HG03060 (cell line): ENCODE results near the gene SLC45A1.

Experiments
- ATAC-seq: cut with Tn5 transposase; IDR thresholded peaks from one replicate; pipeline ENCODE4 v1.9.1; 2021; ENCODE audit warnings: low read depth, moderate number of reproducible peaks; ENCODE audit not compliant: unreplicated experiment

Gene SLC45A1

DNA sequence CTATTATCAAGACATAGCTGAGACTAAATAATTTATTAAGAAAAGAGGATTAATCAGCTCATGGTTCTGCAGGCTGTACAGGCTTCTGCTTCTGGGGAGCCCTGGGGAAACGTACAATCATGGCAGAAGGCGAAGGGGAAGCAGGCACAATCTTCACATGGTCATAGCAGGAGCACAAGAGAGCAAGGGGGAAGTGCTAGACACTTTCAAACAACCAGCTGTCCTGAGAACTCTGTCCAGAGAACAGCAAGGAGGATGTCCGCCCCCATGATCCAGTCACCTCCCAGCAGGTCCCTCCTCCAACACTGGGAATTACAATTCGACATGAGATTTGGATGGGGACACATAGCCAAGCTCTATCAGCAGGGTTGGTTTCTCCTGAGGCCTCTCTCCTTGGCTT lies 10.3 kb upstream of the SLC45A1 start:
- no peak for ATAC-seq

GRCh38 chr1:8311068-8311718 lies 6.7 kb upstream of the SLC45A1 start:
- no peak for ATAC-seq

DNA sequence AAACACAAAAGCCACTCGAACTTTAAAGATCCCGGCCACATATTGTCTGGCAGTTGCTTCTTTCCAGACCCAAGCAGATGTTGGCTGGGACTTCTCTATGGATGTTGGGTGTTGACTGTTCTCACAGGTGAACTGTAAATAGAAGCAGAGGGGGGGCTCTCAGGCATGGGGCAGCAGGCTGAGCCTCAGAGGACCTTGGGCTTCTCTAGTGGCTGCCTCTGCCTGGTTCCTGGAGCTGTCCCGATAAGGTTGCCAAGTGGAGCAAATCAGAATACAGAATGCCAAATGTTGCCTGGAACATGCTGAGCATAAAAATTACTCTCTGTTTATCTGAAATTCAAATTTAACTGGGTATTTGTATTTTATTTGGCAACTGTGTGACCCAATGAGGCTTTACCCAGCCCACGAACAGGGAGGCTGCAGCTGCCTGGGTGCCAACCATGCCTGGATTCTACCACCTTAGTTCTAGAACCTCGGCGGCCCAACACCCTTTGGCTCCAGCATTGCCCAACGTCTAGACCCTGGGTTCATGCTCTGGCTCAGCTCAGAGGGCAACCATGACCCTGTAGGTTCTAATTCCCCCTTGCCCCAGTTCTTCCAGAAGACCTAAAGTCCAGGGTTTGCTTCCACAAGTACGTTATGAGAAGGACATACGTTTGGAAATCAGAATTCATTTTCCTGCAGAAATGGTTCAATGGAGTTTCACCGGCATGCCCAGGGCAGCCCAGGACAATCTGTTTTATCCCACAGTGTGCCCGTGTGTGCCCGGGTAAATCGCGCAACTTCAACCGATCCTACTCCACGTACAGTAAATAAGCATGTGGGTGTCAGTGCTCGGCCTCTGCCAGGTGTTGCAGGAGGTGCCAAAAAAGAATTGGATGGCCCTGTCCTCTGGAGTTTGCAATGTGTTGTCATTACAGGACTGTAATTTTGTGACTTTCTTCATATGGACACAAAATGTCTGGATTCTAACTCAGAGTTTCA lies 5.4 kb upstream of the SLC45A1 start:
- ATAC-seq: no peak

- ATAC-seq: no peak
These were observed 4.7 kb upstream of the SLC45A1 start for GRCh38 chr1:8313231-8313630.

DNA sequence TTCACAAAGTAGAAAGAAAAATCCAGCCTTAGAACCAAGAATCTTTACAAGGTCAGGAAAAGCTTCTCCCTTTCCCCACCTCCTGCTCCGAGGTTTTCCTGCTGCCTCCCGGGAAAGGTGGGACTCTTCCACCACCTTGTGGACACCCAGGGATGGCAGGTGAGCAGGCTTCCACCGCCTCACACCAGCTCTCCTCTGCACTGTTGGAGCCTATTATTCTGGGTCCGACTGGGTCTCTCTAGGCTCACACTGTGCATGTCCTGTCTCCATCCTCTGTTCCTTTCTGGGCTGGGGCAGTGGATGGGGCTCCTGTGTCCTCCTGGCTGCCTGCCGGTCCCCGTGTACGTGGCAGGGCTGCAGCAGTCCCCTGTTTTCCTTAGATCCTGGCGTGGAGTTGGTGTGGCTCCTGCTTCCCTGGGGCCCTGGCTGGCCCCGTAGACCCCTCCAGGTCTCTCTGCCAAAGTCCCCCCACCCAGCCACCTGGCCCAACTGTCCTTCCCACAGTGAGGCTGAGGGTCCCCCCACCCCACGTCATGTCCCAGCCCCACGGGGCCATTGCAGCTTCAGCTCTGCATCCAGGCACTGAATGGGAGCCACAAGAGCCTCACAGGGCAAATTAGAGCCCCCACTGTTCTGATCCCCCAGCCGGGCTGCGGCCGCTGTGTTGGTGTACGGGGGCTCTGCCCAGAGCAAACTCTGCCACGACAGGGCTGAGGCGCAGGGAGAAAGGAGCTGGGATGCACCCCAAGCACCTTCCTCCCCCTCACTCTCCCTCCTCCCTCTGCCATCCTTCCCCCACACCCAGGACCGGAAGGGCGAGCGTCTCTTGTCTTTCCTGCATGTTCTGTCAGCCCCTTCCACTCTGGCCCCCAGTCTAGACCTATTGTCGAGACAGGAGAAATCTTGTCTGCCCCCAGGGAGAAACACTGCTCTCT lies 3.3 kb upstream of the SLC45A1 start:
- no peak for ATAC-seq

GRCh38 chr1:8315573-8316475 lies 2.1 kb upstream of the SLC45A1 start:
- no peak for ATAC-seq

DNA sequence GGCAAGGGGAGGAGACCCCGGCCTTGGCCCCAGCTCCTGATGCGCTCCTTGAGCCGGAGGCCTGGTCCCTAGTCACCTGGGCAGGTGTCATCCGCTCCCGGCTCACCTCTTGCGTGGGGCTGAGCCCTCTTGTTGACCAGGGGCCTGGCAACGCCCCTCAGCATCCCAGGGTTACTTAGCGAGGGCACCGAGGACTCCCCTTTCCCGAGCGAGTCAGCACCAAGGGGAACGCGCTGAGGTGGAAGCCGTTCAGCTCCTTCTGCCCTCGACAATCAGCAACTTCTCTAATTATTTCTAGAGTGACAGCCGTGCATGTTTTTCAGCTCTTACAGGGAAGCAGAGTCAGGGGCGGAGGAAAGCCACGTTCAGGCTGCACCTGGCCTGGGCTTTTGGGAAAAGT lies 522 bp downstream of the SLC45A1 start:
- no peak for ATAC-seq

- no peak for ATAC-seq
These were observed 3.7 kb downstream of the SLC45A1 start for GRCh38 chr1:8321612-8322011.

- ATAC-seq: no peak
These were observed 5.8 kb downstream of the SLC45A1 start for GRCh38 chr1:8323706-8324105.

GRCh38 chr1:8324176-8324810 lies 6.4 kb downstream of the SLC45A1 start:
- no peak for ATAC-seq

GRCh38 chr1:8325771-8326170 lies 7.9 kb downstream of the SLC45A1 start:
- ATAC-seq: no peak

DNA sequence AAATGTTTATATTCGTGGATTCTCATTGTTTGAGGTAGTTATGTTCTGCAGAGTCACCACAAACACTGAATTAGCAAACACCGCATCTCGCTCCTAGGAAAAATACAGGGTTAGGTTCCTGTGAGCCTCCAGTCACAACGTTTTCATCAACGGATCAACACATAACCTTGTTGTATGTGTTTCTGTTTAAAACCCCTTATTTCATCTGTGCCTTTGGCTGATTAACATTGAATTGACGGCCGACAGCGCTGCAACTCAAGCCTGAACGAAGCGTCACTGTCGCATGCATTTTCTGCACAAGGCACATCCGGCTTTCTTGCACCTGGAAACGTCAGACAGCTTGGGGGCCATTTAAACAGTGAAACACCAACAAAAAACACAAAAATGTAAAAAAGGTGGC lies 8.4 kb downstream of the SLC45A1 start:
- no peak for ATAC-seq

- ATAC-seq: no peak
These were observed 10.4 kb downstream of the SLC45A1 start for GRCh38 chr1:8328271-8328670.

DNA sequence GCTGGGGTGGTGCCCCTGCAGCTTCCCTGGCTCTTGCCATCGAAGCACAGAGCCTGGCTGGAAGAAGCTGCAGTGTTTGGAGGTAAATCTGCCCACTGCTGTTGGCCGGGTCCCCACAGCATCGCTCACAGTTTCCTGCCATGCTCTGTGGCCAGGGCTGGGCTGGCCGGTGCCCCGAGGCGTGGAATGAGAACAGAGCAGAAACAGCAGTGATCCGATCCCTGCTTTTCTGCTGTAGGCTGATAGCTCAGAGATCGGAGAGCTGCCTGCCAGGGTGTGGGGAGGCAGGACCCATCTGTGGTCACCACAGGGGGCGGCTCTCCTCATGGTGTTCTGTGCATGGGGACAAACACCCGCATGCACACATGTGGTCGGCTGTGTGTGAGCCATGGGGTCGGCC lies 11.5 kb downstream of the SLC45A1 start:
- ATAC-seq: no peak

DNA sequence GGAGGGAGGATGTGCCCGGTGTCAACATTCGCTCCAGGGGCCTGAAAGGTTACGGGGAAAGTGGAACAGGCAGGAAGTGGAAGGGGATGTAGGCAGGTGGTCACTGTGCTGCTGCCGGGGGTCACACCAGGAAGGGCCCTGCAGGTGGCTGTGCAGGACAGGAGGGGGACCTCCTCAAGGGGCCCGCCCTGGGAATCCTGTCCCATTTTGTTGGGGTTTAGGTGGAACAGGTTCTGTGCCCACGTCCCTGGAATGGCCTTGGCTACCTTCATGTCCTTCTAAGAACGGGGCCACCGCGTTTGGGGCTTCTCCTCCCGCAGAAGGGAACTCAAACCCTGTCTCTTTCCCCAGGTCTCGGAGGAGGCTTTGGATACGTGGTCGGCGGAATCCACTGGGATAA lies 11.9 kb downstream of the SLC45A1 start:
- no peak for ATAC-seq

- no peak for ATAC-seq
These were observed 12.6 kb downstream of the SLC45A1 start for GRCh38 chr1:8330271-8331125.

DNA sequence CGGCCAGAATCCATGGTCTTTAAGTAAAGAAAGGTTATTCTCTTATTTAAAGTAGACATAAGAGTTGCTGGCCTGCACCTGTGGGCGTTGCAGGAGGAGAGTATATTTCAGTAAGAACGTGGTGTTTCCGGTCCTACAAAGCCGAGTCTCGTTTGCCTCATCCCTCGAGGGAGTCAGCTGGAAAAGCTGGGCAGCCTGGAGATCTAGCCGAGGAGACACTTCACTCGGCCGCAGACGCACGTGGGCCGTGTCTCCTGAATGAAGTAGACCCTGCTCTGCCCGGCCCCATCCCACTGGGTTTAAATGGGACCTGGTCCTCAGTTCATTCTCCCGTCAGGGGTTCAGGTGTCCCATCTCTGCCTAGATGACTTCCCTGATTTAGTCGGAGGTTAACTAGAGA lies 14.9 kb downstream of the SLC45A1 start:
- no peak for ATAC-seq

DNA sequence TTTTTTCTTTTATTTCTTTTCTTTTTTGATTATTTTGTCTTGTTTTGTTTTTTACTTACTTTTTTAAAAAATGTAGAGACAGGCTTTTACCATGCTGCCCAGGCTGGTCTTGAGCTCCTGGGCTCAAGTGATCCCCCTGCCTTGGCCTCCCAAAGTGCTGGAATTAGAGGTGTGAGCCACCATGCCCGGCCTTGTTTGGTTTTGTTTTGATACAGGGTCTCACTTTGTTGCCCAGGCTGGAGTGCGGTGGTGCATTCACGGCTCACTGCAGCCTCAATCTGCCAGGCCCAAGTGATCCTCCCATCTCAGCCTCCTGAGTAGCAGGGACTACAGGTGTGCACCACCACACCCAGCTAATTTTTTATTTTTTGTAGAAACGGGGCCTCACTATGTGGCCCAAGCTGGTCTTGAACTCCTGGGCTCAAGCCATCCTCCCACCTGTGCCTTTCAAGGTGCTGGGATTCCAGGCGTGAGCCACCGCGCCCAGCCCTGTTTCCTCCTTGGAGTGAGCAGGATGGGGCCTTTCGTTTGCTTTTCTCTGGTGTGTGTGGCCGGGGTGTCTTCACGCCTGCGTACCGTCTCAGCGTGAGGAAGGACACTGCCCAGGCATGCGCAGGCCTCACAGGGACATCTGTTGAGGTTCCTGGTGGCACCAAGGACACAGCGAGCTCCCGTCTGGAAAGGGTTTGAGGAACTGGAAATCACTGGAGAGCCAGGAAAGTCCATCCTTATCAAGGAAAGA lies 15.5 kb downstream of the SLC45A1 start:
- no peak for ATAC-seq
